OCI-LY1 (cell line): ENCODE measurements around the gene FGF14.

Source experiments
- H2AFZ ChIP-seq: fragments of 200-600 bp; sonication (generic), shearing (Covaris generic); 2 replicates; pipeline ENCODE4 v1.6.0; 2014; ENCODE audit warnings: antibody characterized with exemption, mild to moderate bottlenecking, low read length
- H3F3A ChIP-seq: fragments of 200-600 bp; sonication (generic), shearing (Covaris generic); 2 replicates; pipeline ENCODE4 v1.6.0; 2014; ENCODE audit warnings: mild to moderate bottlenecking, antibody characterized with exemption, low read length, moderate library complexity; ENCODE audit not compliant: insufficient read depth
- H3K27ac ChIP-seq: fragments of 200-600 bp; sonication (generic); 2 replicates; pipeline ENCODE4 v1.5.1; 2014; ENCODE audit warnings: low read length, mixed run types, mild to moderate bottlenecking, low read depth; ENCODE audit not compliant: poor library complexity, severe bottlenecking
- H3K27me3 ChIP-seq: fragments of 200-600 bp; sonication (generic); 2 replicates; pipeline ENCODE4 v1.6.0; 2014; ENCODE audit warnings: antibody characterized with exemption, mild to moderate bottlenecking, low read length, moderate library complexity; ENCODE audit not compliant: insufficient read depth
- H3K36me3 ChIP-seq: fragments of 200-600 bp; sonication (generic); 2 replicates; pipeline ENCODE4 v1.6.1; 2014; ENCODE audit warnings: mild to moderate bottlenecking, antibody characterized with exemption, low read length, moderate library complexity, mixed read lengths; ENCODE audit not compliant: insufficient read depth
- H3K4me1 ChIP-seq: fragments of 200-600 bp; sonication (generic); 2 replicates; pipeline ENCODE4 v1.5.1; 2014; ENCODE audit warnings: mild to moderate bottlenecking, low read length, moderate library complexity; ENCODE audit not compliant: insufficient read depth, severe bottlenecking
- H3K4me2 ChIP-seq: fragments of 200-600 bp; sonication (generic), shearing (Covaris generic); 2 replicates; pipeline ENCODE4 v1.6.1; 2014; ENCODE audit warnings: low read length
- H3K4me3 ChIP-seq: fragments of 200-600 bp; sonication (generic); 2 replicates; pipeline ENCODE4 v1.5.1; 2014; ENCODE audit warnings: low read length, low read depth, mild to moderate bottlenecking, mixed read lengths; ENCODE audit not compliant: poor library complexity, severe bottlenecking
- H3K79me2 ChIP-seq: fragments of 200-600 bp; shearing (Covaris generic); 2 replicates; pipeline ENCODE4 v1.6.1; 2016; ENCODE audit warnings: mixed run types, low read length, mixed read lengths; ENCODE audit not compliant: insufficient read depth
- H3K9ac ChIP-seq: fragments of 200-600 bp; sonication (generic), shearing (Covaris generic); 2 replicates; pipeline ENCODE4 v1.6.1; 2014; ENCODE audit warnings: mild to moderate bottlenecking, low read length, mixed read lengths
- H3K9me2 ChIP-seq: fragments of 200-600 bp; sonication (generic), shearing (Covaris generic); 2 replicates; pipeline ENCODE4 v1.6.1; 2014; ENCODE audit warnings: low read depth, mild to moderate bottlenecking, low read length, mixed read lengths
- H3K9me3 ChIP-seq: fragments of 200-600 bp; shearing (Covaris generic); 2 replicates; pipeline ENCODE4 v1.6.1; 2014; ENCODE audit warnings: low read length, mixed read lengths
- H4K20me1 ChIP-seq: fragments of 200-600 bp; sonication (generic), shearing (Covaris generic); 2 replicates; pipeline ENCODE4 v1.6.0; 2016; ENCODE audit warnings: mild to moderate bottlenecking, low read length; ENCODE audit not compliant: insufficient read depth
- EZH2 ChIP-seq: fragments of 200-600 bp; sonication (generic), shearing (Covaris generic); IDR thresholded peaks from 2 replicates; pipeline ENCODE4 v1.8.0; 2017; ENCODE audit warnings: borderline replicate concordance, mixed run types, mild to moderate bottlenecking, antibody characterized with exemption, low read length, moderate library complexity, mixed read lengths
- TF ChIP-seq, protein P1 (sequence below): fragments of 200-600 bp; sonication (generic), shearing (Covaris generic); IDR thresholded peaks from 2 replicates; pipeline ENCODE4 v1.5.1; 2017; ENCODE audit warnings: mild to moderate bottlenecking, antibody characterized with exemption, low read length, moderate library complexity, mixed read lengths

Gene FGF14

DNA sequence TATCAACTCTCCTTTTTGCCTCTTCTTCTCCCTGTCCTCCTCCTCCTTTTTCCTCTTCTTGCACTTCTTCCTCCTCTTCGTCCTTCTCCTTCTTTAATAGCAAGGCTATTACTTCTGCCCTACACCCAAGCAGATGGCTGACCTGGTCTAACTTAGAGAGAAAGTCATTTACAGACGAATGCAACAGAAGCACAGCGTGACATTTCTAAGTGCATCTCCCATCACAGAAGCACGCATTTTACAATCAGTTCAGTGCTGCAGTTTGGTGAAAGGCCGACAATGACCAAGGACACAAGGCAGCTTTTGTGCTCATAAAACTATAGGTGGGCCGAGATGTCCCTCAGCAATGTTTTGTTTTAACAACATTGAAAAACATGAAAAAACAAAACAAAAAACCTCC lies 231.5 kb downstream of the FGF14 start:
- H3K36me3 ChIP-seq: no peaks in the 10 kb centered on the region
- TF ChIP-seq, protein P1, sequence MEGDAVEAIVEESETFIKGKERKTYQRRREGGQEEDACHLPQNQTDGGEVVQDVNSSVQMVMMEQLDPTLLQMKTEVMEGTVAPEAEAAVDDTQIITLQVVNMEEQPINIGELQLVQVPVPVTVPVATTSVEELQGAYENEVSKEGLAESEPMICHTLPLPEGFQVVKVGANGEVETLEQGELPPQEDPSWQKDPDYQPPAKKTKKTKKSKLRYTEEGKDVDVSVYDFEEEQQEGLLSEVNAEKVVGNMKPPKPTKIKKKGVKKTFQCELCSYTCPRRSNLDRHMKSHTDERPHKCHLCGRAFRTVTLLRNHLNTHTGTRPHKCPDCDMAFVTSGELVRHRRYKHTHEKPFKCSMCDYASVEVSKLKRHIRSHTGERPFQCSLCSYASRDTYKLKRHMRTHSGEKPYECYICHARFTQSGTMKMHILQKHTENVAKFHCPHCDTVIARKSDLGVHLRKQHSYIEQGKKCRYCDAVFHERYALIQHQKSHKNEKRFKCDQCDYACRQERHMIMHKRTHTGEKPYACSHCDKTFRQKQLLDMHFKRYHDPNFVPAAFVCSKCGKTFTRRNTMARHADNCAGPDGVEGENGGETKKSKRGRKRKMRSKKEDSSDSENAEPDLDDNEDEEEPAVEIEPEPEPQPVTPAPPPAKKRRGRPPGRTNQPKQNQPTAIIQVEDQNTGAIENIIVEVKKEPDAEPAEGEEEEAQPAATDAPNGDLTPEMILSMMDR: no peak
- no peak for TF ChIP-seq EZH2
- no peaks in the 10 kb centered on the region for H3K4me1 ChIP-seq
- H3K9ac ChIP-seq: no peak overlapping the region
- H3K4me3 ChIP-seq: no peak overlapping the region
- no peaks in the 10 kb centered on the region for H3K79me2 ChIP-seq
- H2AFZ ChIP-seq: no peak overlapping the region
- H3F3A ChIP-seq: no peaks in the 10 kb centered on the region
- no peaks in the 10 kb centered on the region for H3K9me2 ChIP-seq
- no peak overlapping the region for H3K27ac ChIP-seq
- H4K20me1 ChIP-seq: no peaks in the 10 kb centered on the region
- H3K4me2 ChIP-seq: no peak overlapping the region
- no peaks in the 10 kb centered on the region for H3K27me3 ChIP-seq
- H3K9me3 ChIP-seq: no peaks in the 10 kb centered on the region

- Histone ChIP-seq H3K79me2 (no peaks in the 10 kb centered on the region), H3K9me3 (no peaks in the 10 kb centered on the region), H3K4me2 (no peak overlapping the region), H4K20me1 (no peaks in the 10 kb centered on the region), H3K4me3 (no peak overlapping the region), H3K9me2 (no peaks in the 10 kb centered on the region), H3F3A (no peaks in the 10 kb centered on the region), H3K9ac (no peak overlapping the region), H3K4me1 (no peaks in the 10 kb centered on the region), H3K36me3 (no peaks in the 10 kb centered on the region), H2AFZ (no peak overlapping the region), H3K27me3 (no peaks in the 10 kb centered on the region), H3K27ac (no peak overlapping the region)
- TF ChIP-seq, protein P1: no peak
- TF ChIP-seq EZH2: no peak
Measured at GRCh38 chr13:102169471-102170015, 232.3 kb downstream of the FGF14 start.

GRCh38 chr13:102152790-102153189 lies 249.1 kb downstream of the FGF14 start:
- no peaks in the 10 kb centered on the region for H4K20me1 ChIP-seq
- no peaks in the 10 kb centered on the region for H3K9me3 ChIP-seq
- no peaks in the 10 kb centered on the region for H3K4me1 ChIP-seq
- H3K4me2 ChIP-seq: no peak overlapping the region
- no peak overlapping the region for H3K27ac ChIP-seq
- no peak for TF ChIP-seq EZH2
- TF ChIP-seq, protein P1: no peak
- H3K36me3 ChIP-seq: no peaks in the 10 kb centered on the region
- H3K4me3 ChIP-seq: no peak overlapping the region
- H2AFZ ChIP-seq: no peak overlapping the region
- H3K9ac ChIP-seq: no peak overlapping the region
- no peaks in the 10 kb centered on the region for H3F3A ChIP-seq
- H3K9me2 ChIP-seq: no peaks in the 10 kb centered on the region
- no peaks in the 10 kb centered on the region for H3K27me3 ChIP-seq
- no peaks in the 10 kb centered on the region for H3K79me2 ChIP-seq
